WI38 (cell line): ENCODE results near the gene ANK3.

Source experiments
- H3K4me3 ChIP-seq: 2 replicates; pipeline ENCODE4 v1.5.1; 2011; ENCODE audit warnings: low read depth, mild to moderate bottlenecking, control low read depth, low read length
- CTCF ChIP-seq: IDR thresholded peaks from 2 replicates; pipeline ENCODE4 v1.5.1; 2012; ENCODE audit warnings: low read depth, mild to moderate bottlenecking, control low read depth, low read length

ANK3 gene

GRCh38 chr10:60310740-60311139, 78.9 kb downstream of the ANK3 start:
- TF ChIP-seq CTCF, result no peak
- no peak overlapping the region for H3K4me3 ChIP-seq

GRCh38 chr10:60309891-60310290, 79.8 kb downstream of the ANK3 start:
- TF ChIP-seq CTCF, result no peak
- H3K4me3 ChIP-seq, result no peak overlapping the region

GRCh38 chr10:60309371-60309770, 80.3 kb downstream of the ANK3 start:
- H3K4me3 ChIP-seq, result no peak overlapping the region
- no peak for TF ChIP-seq CTCF

GRCh38 chr10:60305380-60305892, 84.2 kb downstream of the ANK3 start:
- H3K4me3 ChIP-seq, result no peak overlapping the region
- TF ChIP-seq CTCF, result no peak

- no peak for TF ChIP-seq CTCF
- no peak overlapping the region for H3K4me3 ChIP-seq
Observed at GRCh38 chr10:60304829-60305379, 84.8 kb downstream of the ANK3 start.

GRCh38 chr10:60303778-60304177, 85.9 kb downstream of the ANK3 start:
- no peak for TF ChIP-seq CTCF
- H3K4me3 ChIP-seq, result no peak overlapping the region

GRCh38 chr10:60299961-60300883, 89.5 kb downstream of the ANK3 start:
- TF ChIP-seq CTCF, result no peak
- no peak overlapping the region for H3K4me3 ChIP-seq
